Activated CD4-positive, alpha-beta T cell treated with anti-CD3 and anti-CD28 coated beads for 4 hours (primary cell): Measurements from ENCODE around the gene KDM6B.

Source experiments
- DNase-seq, 2 donors: peaks; one replicate each; pipeline ENCODE4 v3.0.0-alpha.2; 2020

Gene KDM6B

GRCh38 chr17:7841396-7841914, 7.4 kb downstream of the KDM6B start:
- DNase-seq = peak; percentile 97 to 99

- DNase-seq = peak; percentile 87 to 92
Observed at GRCh38 chr17:7841915-7842379, 7.9 kb downstream of the KDM6B start.

- peak; percentile 99 for DNase-seq
Observed at GRCh38 chr17:7842380-7843256, 8.6 kb downstream of the KDM6B start.

GRCh38 chr17:7843257-7843535, 9.2 kb downstream of the KDM6B start:
- DNase-seq = no peak

GRCh38 chr17:7843536-7844291, 9.7 kb downstream of the KDM6B start:
- peak; percentile 94 to 95 for DNase-seq

GRCh38 chr17:7844292-7845154, 10.5 kb downstream of the KDM6B start:
- DNase-seq = peak; percentile 73 to 80

GRCh38 chr17:7845359-7846062, 11.5 kb downstream of the KDM6B start:
- DNase-seq = peak; percentile 28 to 36

- peak; percentile 18 to 33 for DNase-seq
Observed at GRCh38 chr17:7846063-7846735, 12.2 kb downstream of the KDM6B start.

- peak; percentile 33 to 37 for DNase-seq
Observed at GRCh38 chr17:7846765-7847661, 13.0 kb downstream of the KDM6B start.

- no peak for DNase-seq
Observed at GRCh38 chr17:7848131-7848579, 14.1 kb downstream of the KDM6B start.

GRCh38 chr17:7848739-7849129, 14.7 kb downstream of the KDM6B start:
- DNase-seq = no peak

GRCh38 chr17:7849130-7849750, 15.2 kb downstream of the KDM6B start:
- peak in 1 of 2 donors; percentile 33 for DNase-seq

GRCh38 chr17:7849751-7850504, 15.9 kb downstream of the KDM6B start:
- DNase-seq = no peak

GRCh38 chr17:7850701-7851437, 16.9 kb downstream of the KDM6B start:
- peak in 1 of 2 donors; percentile 28 for DNase-seq

GRCh38 chr17:7851438-7852261, 17.6 kb downstream of the KDM6B start:
- peak; percentile 92 to 94 for DNase-seq

- peak; percentile 19 to 30 for DNase-seq
Observed at GRCh38 chr17:7852262-7852670, 18.2 kb downstream of the KDM6B start.
